HEK293 (cell line): Measurements from ENCODE around the gene USP38.

Source experiments
- CTCF ChIA-PET: fragments of 350-600 bp; formaldehyde crosslinking; extraction: SDS; loops from one replicate; lab custom pipeline; 2021; ENCODE audit warnings: antibody characterized with exemption; lab: Yijun Ruan, JAX
- POLR2A ChIA-PET: fragments of 300-600 bp; formaldehyde crosslinking; extraction: SDS; loops from one replicate; lab custom pipeline; 2020; ENCODE audit warnings: antibody characterized with exemption, inconsistent platforms; lab: Yijun Ruan, JAX
- H3K27ac ChIP-seq: fragments of 200-500 bp; sonication (Bioruptor generic); 2 replicates; pipeline ENCODE4 v1.5.1; 2014; ENCODE audit warnings: low read depth, low read length, control low read depth, inconsistent platforms; ENCODE audit errors: extremely low read depth
- H3K36me3 ChIP-seq, 2 experiments: fragments of 200-500 bp in 1 of 2; sonication (Bioruptor generic) in 1 of 2; 1 replicate in 1 of 2; 2 replicates in 1 of 2; pipeline ENCODE4 v1.5.1; 2014 to 2017; ENCODE audit warnings: inconsistent platforms in 2 of 2, low read length in 2 of 2; ENCODE audit not compliant: control insufficient read depth in 2 of 2, insufficient read depth in 1 of 2
- H3K4me1 ChIP-seq: fragments of 200-500 bp; sonication (Bioruptor generic); 2 replicates; pipeline ENCODE4 v1.5.1; 2014; ENCODE audit warnings: mild to moderate bottlenecking, low read length, inconsistent platforms; ENCODE audit not compliant: control insufficient read depth, insufficient read depth
- H3K4me3 ChIP-seq: 2 replicates; pipeline ENCODE4 v1.5.1; 2011; ENCODE audit warnings: low read depth, mild to moderate bottlenecking, control low read depth, low read length, moderate library complexity
- H3K9me3 ChIP-seq: fragments of 200-500 bp; sonication (Bioruptor generic); 2 replicates; pipeline ENCODE4 v1.5.1; 2014; ENCODE audit warnings: low read depth, low read length, inconsistent platforms; ENCODE audit not compliant: control insufficient read depth, insufficient read depth
- AEBP2 ChIP-seq: fragments of 450-650 bp; formaldehyde crosslinking; IDR thresholded peaks from 2 replicates; pipeline ENCODE4 v1.5.1; 2016; ENCODE audit warnings: missing biosample characterization, missing genetic modification characterization, borderline replicate concordance
- CTCF ChIP-seq: fragments of 450-650 bp; formaldehyde crosslinking; IDR thresholded peaks from 2 replicates; pipeline ENCODE4 v1.5.1; 2016; ENCODE audit warnings: missing biosample characterization, missing genetic modification characterization
- ELK4 ChIP-seq: IDR thresholded peaks from 2 replicates; pipeline ENCODE4 v1.6.1; 2011; ENCODE audit warnings: mild to moderate bottlenecking, low read depth, low read length, borderline replicate concordance
- KLF16 ChIP-seq: fragments of 450-650 bp; formaldehyde crosslinking; IDR thresholded peaks from 2 replicates; pipeline ENCODE4 v1.5.1; 2017; ENCODE audit warnings: missing biosample characterization, missing genetic modification characterization
- KLF7 ChIP-seq: fragments of 450-650 bp; formaldehyde crosslinking; IDR thresholded peaks from 2 replicates; pipeline ENCODE4 v1.5.1; 2016; ENCODE audit warnings: missing biosample characterization, missing genetic modification characterization, borderline replicate concordance
- ZBTB49 ChIP-seq: fragments of 450-650 bp; formaldehyde crosslinking; IDR thresholded peaks from 2 replicates; pipeline ENCODE4 v1.5.1; 2016; ENCODE audit warnings: missing biosample characterization, missing genetic modification characterization, low read depth
- ZNF10 ChIP-seq: fragments of 450-650 bp; formaldehyde crosslinking; IDR thresholded peaks from 2 replicates; pipeline ENCODE4 v1.5.1; 2017; ENCODE audit warnings: missing biosample characterization, missing genetic modification characterization
- ZNF146 ChIP-seq: fragments of 450-650 bp; formaldehyde crosslinking; IDR thresholded peaks from 2 replicates; pipeline ENCODE4 v1.5.1; 2016; ENCODE audit warnings: missing biosample characterization, missing genetic modification characterization
- ZNF155 ChIP-seq: fragments of 450-650 bp; formaldehyde crosslinking; IDR thresholded peaks from 2 replicates; pipeline ENCODE4 v1.5.1; 2016; ENCODE audit warnings: missing biosample characterization, missing genetic modification characterization
- ZNF169 ChIP-seq: fragments of 450-650 bp; formaldehyde crosslinking; IDR thresholded peaks from 2 replicates; pipeline ENCODE4 v1.5.1; 2016; ENCODE audit warnings: missing biosample characterization, missing genetic modification characterization
- ZNF202 ChIP-seq: fragments of 450-650 bp; formaldehyde crosslinking; IDR thresholded peaks from 2 replicates; pipeline ENCODE4 v1.5.1; 2016; ENCODE audit warnings: missing biosample characterization, missing genetic modification characterization, borderline replicate concordance
- ZNF391 ChIP-seq: fragments of 450-650 bp; formaldehyde crosslinking; IDR thresholded peaks from 2 replicates; pipeline ENCODE4 v1.5.1; 2016; ENCODE audit warnings: low read depth, missing biosample characterization, missing genetic modification characterization, borderline replicate concordance
- ZNF423 ChIP-seq: fragments of 450-650 bp; formaldehyde crosslinking; IDR thresholded peaks from 2 replicates; pipeline ENCODE4 v1.5.1; 2016; ENCODE audit warnings: missing biosample characterization, missing genetic modification characterization
- ZNF529 ChIP-seq: fragments of 450-650 bp; formaldehyde crosslinking; IDR thresholded peaks from 2 replicates; pipeline ENCODE4 v1.5.1; 2017; ENCODE audit warnings: missing genetic modification characterization, missing biosample characterization; ENCODE audit not compliant: insufficient replicate concordance
- ZNF555 ChIP-seq: fragments of 450-650 bp; formaldehyde crosslinking; conservative IDR thresholded peaks from 2 replicates; pipeline ENCODE4 v1.5.1; 2017; ENCODE audit warnings: missing biosample characterization, mild to moderate bottlenecking, missing genetic modification characterization, inconsistent platforms
- ZNF610 ChIP-seq: fragments of 450-650 bp; formaldehyde crosslinking; IDR thresholded peaks from 2 replicates; pipeline ENCODE4 v1.5.1; 2016; ENCODE audit warnings: missing biosample characterization, missing genetic modification characterization, borderline replicate concordance
- ZNF626 ChIP-seq: fragments of 450-650 bp; sonication (Bioruptor Pico); formaldehyde crosslinking; IDR thresholded peaks from 2 replicates; pipeline ENCODE4 v1.5.1; 2018; ENCODE audit warnings: missing biosample characterization, missing genetic modification characterization, inconsistent platforms
- ZNF664 ChIP-seq: fragments of 450-650 bp; formaldehyde crosslinking; IDR thresholded peaks from 2 replicates; pipeline ENCODE4 v1.5.1; 2016; ENCODE audit warnings: missing biosample characterization, missing genetic modification characterization
- ZSCAN5A ChIP-seq: fragments of 450-650 bp; formaldehyde crosslinking; IDR thresholded peaks from 2 replicates; pipeline ENCODE4 v1.5.1; 2016; ENCODE audit warnings: missing biosample characterization, missing genetic modification characterization

USP38 gene

GRCh38 chr4:143189528-143189927, 4.8 kb downstream of the USP38 start:
- peaks cover 2% of the 10 kb centered on the region; the same call in 1 of the 2 replicates for H3K4me1 ChIP-seq
- ChIA-PET POLR2A (no interaction called here), CTCF (no interaction called here)
- no peaks in the 10 kb centered on the region for H3K9me3 ChIP-seq
- H3K4me3 ChIP-seq, result no peak overlapping the region
- H3K27ac ChIP-seq, result no peak overlapping the region
- H3K36me3 ChIP-seq, result peaks cover 13 to 77% of the 10 kb centered on the region in 2 experiments
- TF ChIP-seq KLF7 (tag by site-specific recombination), result no peak

- H3K36me3 ChIP-seq, result peaks cover 39 to 93% of the 10 kb centered on the region in 2 experiments
- no peak overlapping the region for H3K4me3 ChIP-seq
- H3K4me1 ChIP-seq, result no peaks in the 10 kb centered on the region
- ChIA-PET POLR2A (no interaction called here), CTCF (no interaction called here)
- no peaks in the 10 kb centered on the region for H3K9me3 ChIP-seq
- H3K27ac ChIP-seq, result no peak overlapping the region
- TF ChIP-seq ZNF391 (tag by site-specific recombination) (no peak), CTCF (no peak), ZNF146 (no peak), ZNF155 (tag by site-specific recombination) (no peak), AEBP2 (tag by site-specific recombination) (no peak), ZNF626 (tag by site-specific recombination) (no peak), ZSCAN5A (tag by site-specific recombination) (no peak), ZNF664 (tag by site-specific recombination) (no peak), ELK4 (no peak), ZNF169 (no peak), ZNF529 (no peak), KLF16 (tag by site-specific recombination) (no peak), ZBTB49 (tag by site-specific recombination) (no peak), ZNF10 (no peak), ZNF610 (tag by site-specific recombination) (no peak), ZNF555 (no peak), ZNF202 (no peak), ZNF423 (tag by site-specific recombination) (no peak)
Observed at GRCh38 chr4:143195581-143195980, 10.9 kb downstream of the USP38 start.
